Osteoblast (primary cell): ENCODE measurements around the gene PSMD12. TPM values are rescaled to one million over a fixed set of nuclear protein-coding genes. Genes with fewer than 3 reads are reported as not detected.
"Not testable (repeated sequence)": the region's sequence is repeated elsewhere in the genome, so short reads cannot be mapped to it uniquely, and the experiment has no call there.

Source experiments
- DNase-seq: peaks from one replicate; pipeline ENCODE4 v3.0.0; 2011; ENCODE audit warnings: low spot score, mixed read lengths; ENCODE audit not compliant: insufficient read length; ENCODE audit errors: missing footprints
- H2AFZ ChIP-seq: 2 replicates; pipeline ENCODE4 v1.6.0; 2011; ENCODE audit warnings: mild to moderate bottlenecking, low read length
- H3K27ac ChIP-seq: 2 replicates; pipeline ENCODE4 v1.5.1; 2011; ENCODE audit warnings: mild to moderate bottlenecking, low read depth, low read length, moderate library complexity
- H3K27me3 ChIP-seq: 2 replicates; pipeline ENCODE4 v1.6.0; 2012; ENCODE audit warnings: mild to moderate bottlenecking, control low read depth, inconsistent platforms, low read length, moderate library complexity; ENCODE audit not compliant: insufficient read depth
- H3K36me3 ChIP-seq: 2 replicates; pipeline ENCODE4 v1.5.1; 2011; ENCODE audit warnings: mild to moderate bottlenecking, low read length, control low read depth, moderate library complexity; ENCODE audit not compliant: insufficient read depth
- H3K4me1 ChIP-seq: 2 replicates; pipeline ENCODE4 v1.5.1; 2011; ENCODE audit warnings: mild to moderate bottlenecking, low read length, control low read depth, moderate library complexity; ENCODE audit not compliant: insufficient read depth
- H3K4me2 ChIP-seq: 2 replicates; pipeline ENCODE4 v1.6.0; 2011; ENCODE audit warnings: mild to moderate bottlenecking, low read length; ENCODE audit not compliant: insufficient read depth
- H3K4me3 ChIP-seq: fragments of 200-600 bp; sonication (generic); 3 replicates; pipeline ENCODE4 v1.5.1; 2012; ENCODE audit warnings: mild to moderate bottlenecking, low read length, inconsistent platforms; ENCODE audit not compliant: insufficient read depth
- H3K79me2 ChIP-seq: 2 replicates; pipeline ENCODE4 v1.6.0; 2012; ENCODE audit warnings: mild to moderate bottlenecking, low read length, control low read depth, inconsistent platforms; ENCODE audit not compliant: insufficient read depth
- H3K9me3 ChIP-seq: 2 replicates; pipeline ENCODE4 v1.5.1; 2011; ENCODE audit warnings: low read depth, low read length, control low read depth
- H4K20me1 ChIP-seq: 2 replicates; pipeline ENCODE4 v1.6.0; 2012; ENCODE audit warnings: mild to moderate bottlenecking, low read length, control low read depth; ENCODE audit not compliant: insufficient read depth
- total RNA-seq: library from RNA; depleted of rRNA; stranded (reverse); fragments of >200 nt; gene quantifications from 2 replicates; pipeline ENCODE4 v1.2.3, GENCODE V29; 2012
- TF ChIP-seq, protein P1 (sequence below): IDR thresholded peaks from 2 replicates; pipeline ENCODE4 v1.5.1; 2011; ENCODE audit warnings: mild to moderate bottlenecking, low read depth, low read length, moderate library complexity; ENCODE audit errors: extremely low read depth

Gene PSMD12
- total RNA-seq, 1 donor = 24.2 TPM

DNA sequence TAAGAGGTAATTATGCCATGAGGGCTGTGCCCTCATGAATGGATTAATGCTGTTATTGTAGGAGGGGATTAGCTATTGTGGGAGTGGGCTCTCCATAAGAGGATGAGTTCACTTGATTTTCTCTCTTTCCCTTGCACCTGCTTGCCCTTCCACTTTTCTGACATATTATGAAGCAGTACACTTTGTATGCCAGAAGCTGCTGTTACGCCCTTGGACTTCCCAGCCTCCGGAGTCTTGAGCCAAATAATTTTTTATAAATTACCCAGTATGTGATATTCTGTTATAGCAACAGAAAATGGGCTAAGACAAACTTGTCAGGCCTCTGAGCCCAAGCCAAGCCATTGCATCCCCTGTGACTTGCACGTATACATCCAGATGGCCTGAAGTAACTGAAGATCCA is 38.4 kb downstream of the PSMD12 start:
- no peaks in the 10 kb centered on the region for H3K36me3 ChIP-seq
- TF ChIP-seq, protein P1, sequence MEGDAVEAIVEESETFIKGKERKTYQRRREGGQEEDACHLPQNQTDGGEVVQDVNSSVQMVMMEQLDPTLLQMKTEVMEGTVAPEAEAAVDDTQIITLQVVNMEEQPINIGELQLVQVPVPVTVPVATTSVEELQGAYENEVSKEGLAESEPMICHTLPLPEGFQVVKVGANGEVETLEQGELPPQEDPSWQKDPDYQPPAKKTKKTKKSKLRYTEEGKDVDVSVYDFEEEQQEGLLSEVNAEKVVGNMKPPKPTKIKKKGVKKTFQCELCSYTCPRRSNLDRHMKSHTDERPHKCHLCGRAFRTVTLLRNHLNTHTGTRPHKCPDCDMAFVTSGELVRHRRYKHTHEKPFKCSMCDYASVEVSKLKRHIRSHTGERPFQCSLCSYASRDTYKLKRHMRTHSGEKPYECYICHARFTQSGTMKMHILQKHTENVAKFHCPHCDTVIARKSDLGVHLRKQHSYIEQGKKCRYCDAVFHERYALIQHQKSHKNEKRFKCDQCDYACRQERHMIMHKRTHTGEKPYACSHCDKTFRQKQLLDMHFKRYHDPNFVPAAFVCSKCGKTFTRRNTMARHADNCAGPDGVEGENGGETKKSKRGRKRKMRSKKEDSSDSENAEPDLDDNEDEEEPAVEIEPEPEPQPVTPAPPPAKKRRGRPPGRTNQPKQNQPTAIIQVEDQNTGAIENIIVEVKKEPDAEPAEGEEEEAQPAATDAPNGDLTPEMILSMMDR = no peak
- H2AFZ ChIP-seq = no peak overlapping the region
- DNase-seq = no peak
- H3K27ac ChIP-seq = no peak overlapping the region
- no peaks in the 10 kb centered on the region for H3K79me2 ChIP-seq
- no peaks in the 10 kb centered on the region for H4K20me1 ChIP-seq
- no peaks in the 10 kb centered on the region for H3K4me1 ChIP-seq
- H3K27me3 ChIP-seq = no peaks in the 10 kb centered on the region
- H3K9me3 ChIP-seq = no peaks in the 10 kb centered on the region
- no peak overlapping the region for H3K4me2 ChIP-seq
- no peak overlapping the region for H3K4me3 ChIP-seq

DNA sequence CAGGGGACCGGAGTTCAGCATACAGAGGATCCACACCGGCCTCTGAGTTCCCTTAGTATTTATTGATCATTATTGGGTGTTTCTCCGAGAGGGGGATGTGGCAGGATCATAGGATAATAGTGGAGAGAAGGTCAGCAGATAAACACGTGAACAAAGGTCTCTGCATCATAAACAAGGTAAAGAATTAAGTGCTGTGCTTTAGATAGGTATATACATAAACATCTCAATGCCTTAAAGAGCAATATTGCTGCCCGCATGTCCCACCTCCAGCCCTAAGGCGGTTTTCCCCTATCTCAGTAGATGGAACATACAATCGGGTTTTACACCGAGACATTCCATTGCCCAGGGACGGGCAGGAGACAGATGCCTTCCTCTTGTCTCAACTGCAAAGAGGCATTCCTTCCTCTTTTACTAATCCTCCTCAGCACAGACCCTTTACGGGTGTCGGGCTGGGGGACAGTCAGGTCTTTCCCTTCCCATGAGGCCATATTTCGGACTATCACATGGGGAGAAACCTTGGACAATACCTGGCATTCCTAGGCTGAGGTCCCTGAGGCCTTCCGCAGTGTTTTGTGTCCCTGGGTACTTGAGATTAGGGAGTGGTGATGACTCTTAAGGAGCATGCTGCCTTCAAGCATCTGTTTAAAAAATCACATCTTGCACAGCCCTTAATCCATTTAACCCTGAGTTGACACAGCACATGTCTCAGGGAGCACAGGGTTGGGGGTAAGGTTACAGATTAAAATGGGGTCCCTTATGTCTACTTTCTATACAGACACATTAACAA is 39.2 kb downstream of the PSMD12 start:
- H2AFZ ChIP-seq, H3K4me1 ChIP-seq, H3K4me2 ChIP-seq, H3K79me2 ChIP-seq, H3K4me3 ChIP-seq, H3K27ac ChIP-seq, H3K27me3 ChIP-seq, DNase-seq, H3K9me3 ChIP-seq, H3K36me3 ChIP-seq, H4K20me1 ChIP-seq: not testable (repeated sequence)

DNA sequence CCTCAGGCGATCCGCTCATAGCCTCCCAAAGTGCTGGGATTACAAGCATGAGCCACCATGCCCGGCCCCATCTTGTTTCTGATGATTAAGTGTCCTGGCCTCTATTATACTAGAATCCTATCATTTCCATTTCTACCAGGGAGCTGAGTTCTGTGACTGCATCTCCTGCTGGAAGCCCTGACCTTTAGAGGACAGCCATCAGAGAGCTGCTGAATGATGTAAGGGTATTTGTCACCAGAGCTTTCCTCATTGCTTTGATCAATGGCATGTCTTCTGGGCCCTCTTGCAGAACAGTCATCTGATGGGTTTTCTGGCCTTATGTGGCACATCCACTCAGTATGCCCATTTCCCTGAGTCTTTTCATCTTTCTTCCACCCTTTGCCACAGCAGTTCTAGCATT is 39.9 kb downstream of the PSMD12 start:
- Histone ChIP-seq H3K4me1 (no peaks in the 10 kb centered on the region), H3K4me3 (no peak overlapping the region), H3K79me2 (no peaks in the 10 kb centered on the region), H3K27me3 (peaks cover 3% of the 10 kb centered on the region), H3K9me3 (no peaks in the 10 kb centered on the region), H2AFZ (no peak overlapping the region), H3K27ac (no peak overlapping the region), H3K4me2 (no peak overlapping the region), H3K36me3 (no peaks in the 10 kb centered on the region), H4K20me1 (no peaks in the 10 kb centered on the region)
- no peak for DNase-seq
- TF ChIP-seq, protein P1 = no peak

DNA sequence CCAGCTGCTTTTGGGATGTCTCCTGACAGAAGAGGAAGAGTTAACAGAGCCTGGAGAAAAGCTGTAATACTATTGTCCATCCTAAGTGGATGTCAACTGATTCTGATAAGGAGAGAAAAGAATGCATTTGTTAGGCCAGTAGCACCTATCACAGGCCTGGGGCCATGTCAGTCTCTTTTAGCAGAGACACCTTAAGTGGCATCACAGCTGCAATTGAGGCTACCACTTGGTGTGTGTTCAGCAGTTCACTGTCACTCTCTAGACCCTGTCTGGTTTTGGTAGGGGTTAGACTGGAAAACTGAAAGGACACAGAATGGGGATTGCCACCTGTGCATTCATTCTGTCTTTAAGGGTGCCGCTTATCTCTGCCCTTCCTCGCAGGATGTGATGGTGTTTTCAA is 42.0 kb downstream of the PSMD12 start:
- Histone ChIP-seq H3K79me2 (no peaks in the 10 kb centered on the region), H3K36me3 (no peaks in the 10 kb centered on the region), H3K4me3 (no peak overlapping the region), H3K9me3 (no peaks in the 10 kb centered on the region), H4K20me1 (no peaks in the 10 kb centered on the region), H3K27me3 (peaks cover 4% of the 10 kb centered on the region), H3K27ac (no peak overlapping the region), H3K4me1 (no peaks in the 10 kb centered on the region), H2AFZ (peak overlapping the region; percentile 41), H3K4me2 (no peak overlapping the region)
- no peak for DNase-seq
- TF ChIP-seq, protein P1 = no peak
